A673 (cell line): ENCODE data around the gene PAGR1.

Source experiments
- EZH2 ChIP-seq: fragments of 200-600 bp; sonication (generic); IDR thresholded peaks from 2 replicates; pipeline ENCODE4 v1.6.1; 2017; ENCODE audit warnings: borderline replicate concordance, low read depth, mild to moderate bottlenecking, mixed read lengths, antibody characterized with exemption, low read length; ENCODE audit not compliant: poor library complexity, severe bottlenecking
- TF ChIP-seq, protein P1 (sequence below): fragments of 300-800, 200-600 bp; sonication (generic); conservative IDR thresholded peaks from 2 replicates; pipeline ENCODE4 v1.5.1; 2017; ENCODE audit warnings: low read depth, mild to moderate bottlenecking, antibody characterized with exemption, low read length, moderate library complexity, mixed read lengths

DNA sequence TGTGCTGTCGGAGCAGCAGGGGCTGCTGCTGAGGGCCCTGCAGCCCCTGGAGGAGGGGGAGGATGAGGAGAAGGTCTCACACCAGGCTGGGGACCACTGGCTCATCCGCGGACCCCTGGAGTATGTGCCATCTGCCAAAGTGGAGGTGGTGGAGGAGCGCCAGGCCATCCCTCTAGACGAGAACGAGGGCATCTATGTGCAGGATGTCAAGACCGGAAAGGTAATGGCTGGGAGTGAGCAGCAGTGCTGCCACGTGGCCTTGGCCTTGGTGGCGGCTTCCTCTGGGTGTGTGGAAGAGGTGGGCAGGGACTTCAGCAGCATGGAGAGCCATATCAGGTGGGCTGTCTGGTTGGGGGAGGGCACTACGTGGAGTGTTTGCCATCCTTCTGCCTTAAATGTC is 24.3 kb downstream of the PAGR1 start:
- no peak for TF ChIP-seq EZH2
- TF ChIP-seq, protein P1, sequence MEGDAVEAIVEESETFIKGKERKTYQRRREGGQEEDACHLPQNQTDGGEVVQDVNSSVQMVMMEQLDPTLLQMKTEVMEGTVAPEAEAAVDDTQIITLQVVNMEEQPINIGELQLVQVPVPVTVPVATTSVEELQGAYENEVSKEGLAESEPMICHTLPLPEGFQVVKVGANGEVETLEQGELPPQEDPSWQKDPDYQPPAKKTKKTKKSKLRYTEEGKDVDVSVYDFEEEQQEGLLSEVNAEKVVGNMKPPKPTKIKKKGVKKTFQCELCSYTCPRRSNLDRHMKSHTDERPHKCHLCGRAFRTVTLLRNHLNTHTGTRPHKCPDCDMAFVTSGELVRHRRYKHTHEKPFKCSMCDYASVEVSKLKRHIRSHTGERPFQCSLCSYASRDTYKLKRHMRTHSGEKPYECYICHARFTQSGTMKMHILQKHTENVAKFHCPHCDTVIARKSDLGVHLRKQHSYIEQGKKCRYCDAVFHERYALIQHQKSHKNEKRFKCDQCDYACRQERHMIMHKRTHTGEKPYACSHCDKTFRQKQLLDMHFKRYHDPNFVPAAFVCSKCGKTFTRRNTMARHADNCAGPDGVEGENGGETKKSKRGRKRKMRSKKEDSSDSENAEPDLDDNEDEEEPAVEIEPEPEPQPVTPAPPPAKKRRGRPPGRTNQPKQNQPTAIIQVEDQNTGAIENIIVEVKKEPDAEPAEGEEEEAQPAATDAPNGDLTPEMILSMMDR = no peak
